Neuron (in vitro differentiated cells): ENCODE results near the gene SLC7A9.
"Not testable (repeated sequence)": the region's sequence is repeated elsewhere in the genome, so short reads cannot be mapped to it uniquely, and the experiment has no call there.

Experiments used
- H2AFZ ChIP-seq: one replicate; pipeline ENCODE4 v1.6.1; 2013; ENCODE audit warnings: low read depth, mild to moderate bottlenecking, inconsistent platforms, low read length, moderate library complexity
- H3K27me3 ChIP-seq: one replicate; pipeline ENCODE4 v1.6.1; 2013; ENCODE audit warnings: low read length; ENCODE audit not compliant: insufficient read depth
- H3K36me3 ChIP-seq: one replicate; pipeline ENCODE4 v1.6.1; 2013; ENCODE audit warnings: low read length; ENCODE audit not compliant: insufficient read depth
- H3K4me1 ChIP-seq: one replicate; pipeline ENCODE4 v1.6.1; 2013; ENCODE audit warnings: low read length; ENCODE audit not compliant: insufficient read depth
- H3K4me3 ChIP-seq: 2 replicates; pipeline ENCODE4 v1.5.1; 2013; ENCODE audit warnings: mild to moderate bottlenecking, low read length, moderate library complexity
- H3K9me3 ChIP-seq: one replicate; pipeline ENCODE4 v1.6.1; 2013; ENCODE audit warnings: low read length

Gene SLC7A9

DNA sequence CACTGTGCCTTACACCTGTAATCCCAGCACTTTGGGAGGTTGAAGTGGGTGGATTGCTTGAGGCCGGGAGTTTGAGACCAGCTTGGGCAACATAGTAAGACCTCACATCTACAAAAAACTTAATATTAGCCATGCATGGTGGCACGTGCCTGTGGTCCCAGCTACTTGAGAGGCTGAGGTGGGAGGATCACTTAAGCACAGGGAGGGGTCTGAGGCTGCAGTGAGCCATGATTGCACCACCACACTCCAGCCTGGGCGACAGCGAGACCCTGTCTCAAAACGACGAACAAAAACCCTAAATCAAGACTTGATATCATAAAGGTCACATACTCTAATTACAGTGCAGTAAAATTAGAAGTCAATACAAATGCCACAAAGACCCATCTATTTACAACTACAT is 17.4 kb downstream of the SLC7A9 start:
- no peaks in the 10 kb centered on the region for H3K9me3 ChIP-seq
- H3K4me1 ChIP-seq = no peaks in the 10 kb centered on the region
- no peaks in the 10 kb centered on the region for H3K36me3 ChIP-seq
- H2AFZ ChIP-seq = no peak overlapping the region
- H3K27me3 ChIP-seq = no peaks in the 10 kb centered on the region
- H3K4me3 ChIP-seq = no peak overlapping the region

DNA sequence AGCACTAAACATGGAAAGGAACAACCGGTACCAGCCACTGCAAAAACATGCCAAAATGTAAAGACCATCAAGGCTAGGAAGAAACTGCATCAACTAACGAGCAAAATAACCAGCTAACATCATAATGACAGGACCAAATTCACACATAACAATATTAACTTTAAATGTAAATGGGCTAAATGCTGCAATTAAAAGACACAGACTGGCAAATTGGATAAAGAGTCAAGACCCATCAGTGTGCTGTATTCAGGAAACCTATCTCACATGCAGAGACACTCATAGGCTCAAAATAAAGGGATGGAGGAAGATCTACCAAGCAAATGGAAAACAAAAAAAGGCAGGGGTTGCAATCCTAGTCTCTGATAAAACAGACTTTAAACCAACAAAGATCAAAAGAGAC is 21.5 kb downstream of the SLC7A9 start:
- not testable (repeated sequence) for H3K9me3 ChIP-seq, H3K4me3 ChIP-seq, H3K36me3 ChIP-seq, H3K27me3 ChIP-seq, H3K4me1 ChIP-seq, H2AFZ ChIP-seq

DNA sequence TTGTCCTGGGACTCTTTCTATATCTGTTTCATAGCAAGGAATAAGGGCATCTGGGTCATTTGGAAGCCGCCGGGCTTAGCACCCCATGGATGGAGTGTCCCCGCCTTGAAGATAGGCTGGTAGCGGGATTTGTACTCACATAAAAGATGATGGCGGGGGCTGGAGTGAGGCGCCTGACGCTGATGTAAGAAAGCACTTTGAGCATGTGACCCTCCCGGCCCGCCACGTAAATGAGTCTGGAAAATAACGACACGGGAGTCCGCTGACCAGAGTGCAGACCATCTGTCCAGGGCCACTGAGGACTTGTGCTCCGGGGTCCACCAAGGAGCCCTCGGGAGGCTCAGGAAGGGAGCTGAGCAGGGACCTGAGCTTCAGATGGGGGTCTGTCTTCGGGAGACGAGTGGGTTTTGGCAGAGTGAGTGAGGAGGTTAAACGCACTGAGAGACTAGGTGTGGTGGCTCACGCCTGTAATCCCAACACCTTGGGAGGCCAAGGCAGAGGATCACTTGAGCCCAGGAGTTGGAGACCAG is 25.8 kb downstream of the SLC7A9 start:
- Histone ChIP-seq H3K9me3 (no peaks in the 10 kb centered on the region), H3K4me1 (no peaks in the 10 kb centered on the region), H2AFZ (no peak overlapping the region), H3K27me3 (no peaks in the 10 kb centered on the region), H3K4me3 (no peak overlapping the region), H3K36me3 (no peaks in the 10 kb centered on the region)

DNA sequence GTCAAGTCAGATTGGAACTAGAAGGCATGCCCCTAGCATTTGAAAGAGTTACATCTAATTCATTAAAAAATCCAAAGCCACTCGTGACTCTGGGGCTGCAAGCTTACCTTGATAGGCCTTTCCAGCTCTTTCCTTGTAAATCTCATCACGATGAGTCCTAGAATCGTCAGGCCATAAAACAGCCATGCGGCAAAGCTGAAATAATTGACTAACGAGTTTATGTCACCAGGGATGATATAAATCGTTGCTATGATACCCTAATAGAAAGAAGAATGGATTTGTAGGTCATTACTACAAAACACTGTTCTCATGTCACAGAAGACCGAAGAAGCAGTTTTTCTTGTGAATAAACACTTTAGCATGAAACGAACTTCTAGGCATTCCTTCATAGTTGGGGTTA is 27.5 kb downstream of the SLC7A9 start:
- H3K36me3 ChIP-seq = no peaks in the 10 kb centered on the region
- no peaks in the 10 kb centered on the region for H3K9me3 ChIP-seq
- H3K27me3 ChIP-seq = no peaks in the 10 kb centered on the region
- H3K4me3 ChIP-seq = no peak overlapping the region
- no peak overlapping the region for H2AFZ ChIP-seq
- H3K4me1 ChIP-seq = no peaks in the 10 kb centered on the region

DNA sequence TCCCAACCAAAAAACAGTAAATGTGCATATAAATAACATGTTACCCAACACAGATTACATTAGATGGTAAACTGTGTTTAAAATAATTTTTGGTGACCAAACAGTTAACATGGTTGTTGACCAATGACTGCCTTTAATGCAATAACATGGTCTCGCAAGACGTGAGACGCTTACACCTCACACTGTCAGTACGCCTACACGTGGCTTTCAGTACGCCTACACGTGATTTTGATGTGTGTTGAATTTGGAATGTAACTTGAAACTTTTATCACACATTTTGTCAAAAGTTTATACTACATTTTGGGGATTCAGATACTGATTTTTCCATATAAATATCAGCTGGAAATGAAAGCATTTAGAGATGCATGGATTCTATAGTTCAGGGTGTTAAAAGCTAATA is 32.0 kb downstream of the SLC7A9 start:
- no peak overlapping the region for H2AFZ ChIP-seq
- H3K9me3 ChIP-seq = no peaks in the 10 kb centered on the region
- H3K4me1 ChIP-seq = no peaks in the 10 kb centered on the region
- no peak overlapping the region for H3K4me3 ChIP-seq
- no peaks in the 10 kb centered on the region for H3K36me3 ChIP-seq
- no peaks in the 10 kb centered on the region for H3K27me3 ChIP-seq

DNA sequence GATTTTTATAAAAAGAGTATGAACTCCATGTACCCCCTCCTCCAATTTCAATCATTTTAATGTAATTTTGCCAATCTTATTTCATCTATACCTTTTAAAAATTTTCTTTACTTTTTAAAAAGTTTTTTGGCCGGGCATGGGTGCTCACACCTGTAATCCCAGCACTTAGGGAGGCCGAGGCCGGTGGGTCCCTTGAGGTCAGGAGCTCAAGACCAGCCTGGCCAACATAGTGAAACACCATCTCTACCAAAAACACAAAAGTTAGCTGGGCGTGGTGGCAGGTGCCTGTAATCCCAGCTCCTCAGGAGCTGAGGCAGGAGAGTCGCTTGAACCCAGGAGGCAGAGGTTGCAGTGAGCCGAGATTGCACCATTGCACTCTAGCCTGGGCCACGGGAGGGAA is 36.2 kb downstream of the SLC7A9 start:
- H2AFZ ChIP-seq, H3K36me3 ChIP-seq, H3K9me3 ChIP-seq, H3K4me1 ChIP-seq, H3K27me3 ChIP-seq, H3K4me3 ChIP-seq: not testable (repeated sequence)

DNA sequence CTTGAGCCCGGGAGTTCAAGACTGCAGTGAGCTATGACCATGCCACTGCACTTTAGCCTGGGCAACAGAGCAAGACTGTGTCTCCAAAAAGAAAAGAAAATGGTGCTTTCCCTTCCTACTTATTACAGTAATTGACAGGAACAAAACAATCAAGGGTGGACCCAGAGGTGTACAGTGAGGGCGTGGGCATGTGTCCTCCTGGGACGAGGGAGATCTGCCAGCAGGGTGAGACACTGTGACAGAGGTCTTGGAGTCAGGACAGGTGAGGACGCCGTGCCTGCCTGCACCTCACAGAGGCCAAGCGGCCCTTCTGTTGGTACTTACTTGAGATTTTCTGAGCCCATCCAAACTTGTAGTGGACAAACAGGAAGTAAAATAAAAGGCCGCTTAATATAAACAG is 36.7 kb downstream of the SLC7A9 start:
- not testable (repeated sequence) for H3K27me3 ChIP-seq, H3K36me3 ChIP-seq, H3K9me3 ChIP-seq, H2AFZ ChIP-seq, H3K4me1 ChIP-seq, H3K4me3 ChIP-seq

DNA sequence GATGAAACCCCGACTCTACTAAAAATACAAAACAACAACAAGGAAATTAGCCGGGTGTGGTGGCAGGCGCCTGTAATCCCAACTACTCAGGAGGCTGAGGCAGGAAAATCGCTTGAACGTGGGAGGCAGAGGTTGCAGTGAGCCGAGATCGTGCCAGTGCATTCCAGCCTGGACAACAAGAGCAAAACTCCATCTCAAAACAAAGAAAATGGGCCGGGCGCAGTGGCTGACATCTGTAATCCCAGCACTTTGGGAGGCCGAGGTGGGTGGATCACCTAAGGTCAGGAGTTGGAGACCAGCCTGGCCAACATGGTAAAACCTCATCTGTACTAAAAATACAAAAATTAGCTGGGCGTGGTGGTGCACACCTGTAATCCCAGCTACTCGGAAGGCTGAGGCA is 37.5 kb downstream of the SLC7A9 start:
- not testable (repeated sequence) for H3K36me3 ChIP-seq, H2AFZ ChIP-seq, H3K27me3 ChIP-seq, H3K9me3 ChIP-seq, H3K4me3 ChIP-seq, H3K4me1 ChIP-seq

DNA sequence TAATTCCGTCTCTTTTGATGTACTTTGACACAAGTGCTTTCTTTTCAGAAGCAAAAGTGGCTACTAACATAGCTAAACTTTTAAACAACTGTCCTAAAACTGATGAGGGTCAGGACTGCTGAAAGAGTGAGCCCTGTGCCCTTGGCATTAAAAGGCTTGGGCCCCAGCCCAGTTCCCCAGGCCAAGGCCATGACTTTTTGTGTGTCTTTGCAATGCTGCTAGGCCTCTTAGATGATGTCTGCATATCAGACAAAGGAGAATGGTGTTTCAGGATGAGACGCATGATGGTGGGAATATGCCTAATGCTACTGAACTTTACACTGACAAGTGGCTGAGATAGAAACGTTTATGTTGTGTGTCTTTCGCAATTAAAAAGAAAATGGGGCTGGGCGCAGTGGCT is 38.0 kb downstream of the SLC7A9 start:
- Histone ChIP-seq H3K9me3 (no peaks in the 10 kb centered on the region), H3K4me3 (no peak overlapping the region), H3K27me3 (no peaks in the 10 kb centered on the region), H2AFZ (no peak overlapping the region), H3K4me1 (no peaks in the 10 kb centered on the region), H3K36me3 (no peaks in the 10 kb centered on the region)

DNA sequence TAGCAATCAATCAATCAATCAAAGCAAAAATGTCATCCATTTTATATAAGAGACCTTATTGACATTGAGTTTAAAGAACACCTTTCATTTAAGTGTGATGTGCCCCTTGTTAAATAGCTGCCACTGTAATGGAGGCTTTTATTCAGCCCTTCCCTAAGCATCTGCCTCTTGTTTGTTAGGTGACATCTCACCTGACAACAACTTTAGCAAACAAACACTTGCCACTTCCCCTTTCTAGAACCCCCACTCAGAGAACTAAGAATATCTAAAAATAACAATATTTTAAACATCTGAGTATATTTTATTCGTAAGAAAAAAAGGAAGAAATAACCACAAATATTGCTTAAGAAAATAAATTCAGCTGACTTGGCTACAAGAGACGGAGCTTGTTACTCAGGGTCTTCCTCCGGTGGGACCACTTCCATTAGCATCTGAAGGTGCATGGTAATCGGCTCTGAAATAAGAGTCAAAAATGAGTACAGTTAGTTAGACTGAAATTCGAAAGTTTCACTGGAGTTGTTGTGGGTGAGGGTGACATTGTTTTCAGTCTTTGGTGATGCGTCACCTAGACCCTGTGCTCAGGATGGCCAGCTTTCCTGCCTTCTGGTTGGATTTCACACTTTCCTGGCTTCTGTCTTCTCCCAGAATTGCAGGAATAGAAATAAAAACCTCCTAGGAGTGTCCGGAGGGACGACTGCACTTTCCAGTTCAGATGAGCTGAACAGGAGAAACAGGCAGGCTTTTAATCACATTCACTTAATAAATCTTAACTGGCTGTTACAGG is 39.1 kb downstream of the SLC7A9 start:
- Histone ChIP-seq H2AFZ (no peak overlapping the region), H3K9me3 (no peaks in the 10 kb centered on the region), H3K27me3 (no peaks in the 10 kb centered on the region), H3K4me1 (no peaks in the 10 kb centered on the region), H3K36me3 (no peaks in the 10 kb centered on the region), H3K4me3 (no peak overlapping the region)

DNA sequence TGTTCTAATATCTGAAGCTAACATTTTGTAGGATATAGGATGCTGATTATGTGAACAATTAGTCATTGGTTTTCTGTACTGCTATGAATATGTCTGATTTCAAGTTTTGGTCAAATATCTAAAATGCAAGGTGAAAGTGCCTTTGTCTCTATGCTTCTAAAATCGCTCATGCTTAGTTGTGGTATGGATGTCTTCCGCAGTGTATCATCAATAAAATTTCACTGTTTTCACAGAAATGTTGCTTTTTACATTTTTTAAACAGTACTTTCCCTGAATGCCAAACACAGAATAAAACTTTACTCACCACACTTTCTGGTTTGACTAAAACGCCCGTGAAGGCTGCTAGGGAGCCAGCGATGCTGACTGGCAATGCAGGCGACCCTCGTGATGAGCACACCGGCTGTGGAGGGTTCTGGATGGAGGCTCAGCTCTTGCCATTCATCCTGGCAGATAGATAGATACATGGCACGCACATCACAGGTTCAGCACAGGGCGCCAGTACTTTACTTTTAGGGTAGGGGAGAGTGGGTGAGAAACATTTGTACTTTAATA is 40.1 kb downstream of the SLC7A9 start:
- Histone ChIP-seq H3K4me3 (no peak overlapping the region), H3K27me3 (no peaks in the 10 kb centered on the region), H3K4me1 (peaks cover 9% of the 10 kb centered on the region)

DNA sequence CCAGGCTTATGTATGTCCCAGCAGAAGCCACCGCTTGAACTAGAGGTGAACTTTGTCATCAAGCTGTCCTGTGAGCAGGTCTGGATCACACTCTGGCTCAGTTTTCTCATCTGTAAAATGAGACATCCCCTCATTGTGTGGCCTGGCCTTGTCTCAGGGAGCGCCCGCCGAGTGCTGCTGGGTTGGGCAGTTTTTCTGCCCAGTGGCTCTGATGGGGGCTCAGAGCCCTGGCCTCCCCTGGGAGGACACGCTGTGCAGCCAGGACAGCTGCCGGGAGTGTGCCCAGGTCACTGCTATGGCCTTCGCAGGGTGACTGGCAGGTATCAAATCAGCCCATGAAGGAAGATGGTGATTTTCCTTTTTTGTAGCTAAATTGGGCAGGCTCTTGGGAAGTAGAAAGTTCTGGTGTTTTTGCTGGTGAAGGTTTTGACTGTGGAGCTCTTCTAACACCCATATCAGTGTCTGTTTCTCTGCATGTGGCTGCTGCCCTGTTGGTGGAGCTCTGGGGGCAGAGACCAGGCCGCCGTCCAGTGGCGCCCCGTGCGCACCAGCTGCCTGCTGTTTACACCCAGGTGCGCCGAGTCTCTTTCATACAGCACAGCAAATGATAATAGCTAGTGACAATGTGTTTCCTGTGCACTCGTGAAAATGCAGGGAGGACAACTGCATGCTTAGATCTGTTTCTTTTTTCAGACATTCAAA is 40.8 kb downstream of the SLC7A9 start:
- Histone ChIP-seq H3K27me3 (no peaks in the 10 kb centered on the region), H3K9me3 (no peaks in the 10 kb centered on the region), H3K36me3 (no peaks in the 10 kb centered on the region), H3K4me3 (no peak overlapping the region), H2AFZ (no peak overlapping the region), H3K4me1 (peaks cover 15% of the 10 kb centered on the region)

More for the DNA sequence above, 40.1 kb downstream of the SLC7A9 start:
- Histone ChIP-seq H2AFZ (no peak overlapping the region), H3K9me3 (no peaks in the 10 kb centered on the region), H3K36me3 (no peaks in the 10 kb centered on the region)

DNA sequence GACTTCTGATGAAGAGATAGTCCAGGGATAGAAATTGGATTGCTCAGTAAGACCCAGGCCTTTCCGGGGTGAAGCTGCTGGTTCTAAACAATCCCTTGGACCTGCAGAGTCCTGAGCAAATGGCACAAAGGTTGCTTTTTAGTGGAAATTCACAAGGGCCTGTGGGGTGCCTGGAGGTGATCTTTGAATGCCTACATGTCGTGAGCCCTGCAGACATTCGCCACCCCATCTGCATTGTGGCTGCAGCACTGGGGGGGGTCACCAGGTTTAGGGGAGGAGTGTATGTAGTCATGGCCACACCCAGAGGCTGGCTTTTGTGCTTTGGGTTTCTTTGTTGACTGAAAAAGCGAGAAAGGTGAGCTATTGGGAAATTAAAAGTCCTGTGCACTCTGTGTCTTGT is 41.4 kb downstream of the SLC7A9 start:
- Histone ChIP-seq H2AFZ (no peak overlapping the region), H3K9me3 (no peaks in the 10 kb centered on the region), H3K27me3 (no peaks in the 10 kb centered on the region), H3K36me3 (no peaks in the 10 kb centered on the region), H3K4me3 (no peak overlapping the region), H3K4me1 (peaks cover 15% of the 10 kb centered on the region)
